ENCODE measurements around the gene DLAT.
"Not testable (repeated sequence)": the region's sequence is repeated elsewhere in the genome, so short reads cannot be mapped to it uniquely, and the experiment has no call there.

The DLAT gene

DNA sequence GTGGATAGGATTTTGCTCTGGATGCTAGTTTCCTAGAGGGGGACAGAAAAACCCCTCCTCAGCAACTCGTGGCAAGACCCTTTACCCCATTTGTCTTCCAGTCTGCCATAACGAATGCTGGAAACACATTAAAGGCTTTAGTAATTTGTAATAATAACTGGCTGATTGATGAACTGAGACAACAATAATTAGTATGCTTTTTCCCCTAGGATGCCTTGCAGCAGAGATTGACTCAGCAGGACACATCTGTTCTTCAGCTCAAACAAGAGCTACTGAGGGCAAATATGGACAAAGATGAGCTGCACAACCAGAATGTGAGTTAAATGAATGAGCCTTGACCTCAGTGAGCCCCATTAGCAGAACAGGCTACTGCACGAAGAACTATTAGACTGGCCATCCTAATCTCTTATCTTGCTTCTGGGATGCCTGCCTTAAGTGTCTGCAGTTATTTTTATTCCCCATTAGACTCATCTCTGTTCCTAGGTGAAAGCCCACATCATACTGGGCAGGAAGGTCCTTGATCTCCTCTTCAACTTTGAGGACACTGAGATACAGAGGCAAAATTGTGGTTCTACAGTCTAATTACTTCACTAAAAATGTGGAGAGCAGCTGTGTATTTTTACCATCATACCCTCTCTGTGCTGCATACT is 32.9 kb upstream of the DLAT start:
- no peaks in the 10 kb centered on the region for H3K4me1 ChIP-seq (ENCODE audit: insufficient read depth, low read length, poor library complexity, severe bottlenecking)
- H3K9ac ChIP-seq (ENCODE audit: low read depth, low read length, poor library complexity, severe bottlenecking): no peak overlapping the region
- TF ChIP-seq, protein P1, sequence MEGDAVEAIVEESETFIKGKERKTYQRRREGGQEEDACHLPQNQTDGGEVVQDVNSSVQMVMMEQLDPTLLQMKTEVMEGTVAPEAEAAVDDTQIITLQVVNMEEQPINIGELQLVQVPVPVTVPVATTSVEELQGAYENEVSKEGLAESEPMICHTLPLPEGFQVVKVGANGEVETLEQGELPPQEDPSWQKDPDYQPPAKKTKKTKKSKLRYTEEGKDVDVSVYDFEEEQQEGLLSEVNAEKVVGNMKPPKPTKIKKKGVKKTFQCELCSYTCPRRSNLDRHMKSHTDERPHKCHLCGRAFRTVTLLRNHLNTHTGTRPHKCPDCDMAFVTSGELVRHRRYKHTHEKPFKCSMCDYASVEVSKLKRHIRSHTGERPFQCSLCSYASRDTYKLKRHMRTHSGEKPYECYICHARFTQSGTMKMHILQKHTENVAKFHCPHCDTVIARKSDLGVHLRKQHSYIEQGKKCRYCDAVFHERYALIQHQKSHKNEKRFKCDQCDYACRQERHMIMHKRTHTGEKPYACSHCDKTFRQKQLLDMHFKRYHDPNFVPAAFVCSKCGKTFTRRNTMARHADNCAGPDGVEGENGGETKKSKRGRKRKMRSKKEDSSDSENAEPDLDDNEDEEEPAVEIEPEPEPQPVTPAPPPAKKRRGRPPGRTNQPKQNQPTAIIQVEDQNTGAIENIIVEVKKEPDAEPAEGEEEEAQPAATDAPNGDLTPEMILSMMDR (conservative IDR thresholded peaks at IDR 0.05; ENCODE audit: low read length): no peak
- no peak for TF ChIP-seq EZH2phosphoT487 (IDR thresholded peaks at IDR 0.05; ENCODE audit: borderline replicate concordance)
- H4K20me1 ChIP-seq (ENCODE audit: insufficient read depth, low read length, poor library complexity, severe bottlenecking): no peaks in the 10 kb centered on the region
- no peak overlapping the region for H3K4me3 ChIP-seq (ENCODE audit: low read length, poor library complexity, severe bottlenecking)
- no peaks in the 10 kb centered on the region for H3K27me3 ChIP-seq (ENCODE audit: insufficient read depth, low read length, poor library complexity, severe bottlenecking)
- H3K4me2 ChIP-seq (ENCODE audit: low read depth, low read length, poor library complexity, severe bottlenecking): no peak overlapping the region
- no peaks in the 10 kb centered on the region for H3K79me2 ChIP-seq (ENCODE audit: insufficient read depth, low read length)
- no peak overlapping the region for H2AFZ ChIP-seq (ENCODE audit: low read length)
- no peaks in the 10 kb centered on the region for H3K9me2 ChIP-seq (replicated peaks; ENCODE audit: low read depth, low read length)
- H3K36me3 ChIP-seq (ENCODE audit: insufficient read depth, low read length): peaks cover 10% of the 10 kb centered on the region; the same call in 1 of the 2 replicates
- no peaks in the 10 kb centered on the region for H3K9me3 ChIP-seq (ENCODE audit: insufficient read depth, low read depth, low read length)
- no peaks in the 10 kb centered on the region for H3F3A ChIP-seq (ENCODE audit: low read depth)

DNA sequence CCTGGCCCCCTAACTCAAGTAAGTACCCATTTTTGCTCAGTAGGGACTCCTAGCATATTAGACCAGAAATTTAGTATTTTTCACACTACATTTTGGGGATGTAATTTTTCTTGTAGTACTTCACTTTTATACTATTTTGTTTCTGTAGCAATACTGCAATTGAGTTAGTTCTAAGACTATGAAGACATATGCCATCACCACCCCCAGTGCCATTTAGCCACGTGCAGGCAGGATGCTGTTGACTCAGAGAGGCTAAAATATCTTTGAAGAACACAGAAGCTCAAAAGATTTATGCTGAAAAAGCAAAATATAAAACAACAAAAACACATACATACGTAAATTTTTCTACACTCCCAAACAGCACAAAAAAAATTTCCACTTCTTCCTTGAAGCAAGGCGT is 29.1 kb upstream of the DLAT start:
- H3K4me2 ChIP-seq (ENCODE audit: low read depth, low read length, poor library complexity, severe bottlenecking): no peak overlapping the region
- peaks cover 10% of the 10 kb centered on the region; the same call in 1 of the 2 replicates for H3K36me3 ChIP-seq (ENCODE audit: insufficient read depth, low read length)
- no peak overlapping the region for H3K9ac ChIP-seq (ENCODE audit: low read depth, low read length, poor library complexity, severe bottlenecking)
- no peaks in the 10 kb centered on the region for H4K20me1 ChIP-seq (ENCODE audit: insufficient read depth, low read length, poor library complexity, severe bottlenecking)
- TF ChIP-seq EZH2phosphoT487 (IDR thresholded peaks at IDR 0.05; ENCODE audit: borderline replicate concordance): no peak
- TF ChIP-seq, protein P1 (conservative IDR thresholded peaks at IDR 0.05; ENCODE audit: low read length): no peak
- no peaks in the 10 kb centered on the region for H3K4me1 ChIP-seq (ENCODE audit: insufficient read depth, low read length, poor library complexity, severe bottlenecking)
- no peaks in the 10 kb centered on the region for H3K9me3 ChIP-seq (ENCODE audit: insufficient read depth, low read depth, low read length)
- no peaks in the 10 kb centered on the region for H3K27me3 ChIP-seq (ENCODE audit: insufficient read depth, low read length, poor library complexity, severe bottlenecking)
- H2AFZ ChIP-seq (ENCODE audit: low read length): no peak overlapping the region
- H3K4me3 ChIP-seq (ENCODE audit: low read length, poor library complexity, severe bottlenecking): no peak overlapping the region
- no peaks in the 10 kb centered on the region for H3F3A ChIP-seq (ENCODE audit: low read depth)
- no peaks in the 10 kb centered on the region for H3K9me2 ChIP-seq (replicated peaks; ENCODE audit: low read depth, low read length)
- no peaks in the 10 kb centered on the region for H3K79me2 ChIP-seq (ENCODE audit: insufficient read depth, low read length)

DNA sequence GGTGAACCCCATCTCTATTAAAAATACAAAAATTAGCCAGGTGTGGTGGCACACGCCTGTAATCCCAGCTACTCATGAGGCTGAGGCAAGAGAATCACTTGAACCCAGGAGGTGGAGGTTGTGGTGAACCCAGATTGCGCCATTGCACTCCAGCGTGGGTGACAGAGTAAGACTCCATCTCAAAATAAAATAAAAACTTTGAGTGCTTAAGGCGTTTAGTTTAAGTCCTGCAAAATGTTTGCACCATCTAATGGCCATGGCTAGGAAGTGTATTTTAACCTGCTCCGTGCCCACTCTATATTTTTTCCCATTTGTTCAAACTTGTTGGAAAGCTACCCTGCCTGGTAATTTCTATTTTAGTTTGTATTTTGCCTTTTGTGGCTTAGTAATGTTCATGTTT is 28.5 kb upstream of the DLAT start:
- H3F3A ChIP-seq (ENCODE audit: low read depth); H3K4me3 ChIP-seq (ENCODE audit: low read length, poor library complexity, severe bottlenecking); H3K27me3 ChIP-seq (ENCODE audit: insufficient read depth, low read length, poor library complexity, severe bottlenecking); H2AFZ ChIP-seq (ENCODE audit: low read length); H3K4me1 ChIP-seq (ENCODE audit: insufficient read depth, low read length, poor library complexity, severe bottlenecking); H3K4me2 ChIP-seq (ENCODE audit: low read depth, low read length, poor library complexity, severe bottlenecking); H3K9me3 ChIP-seq (ENCODE audit: insufficient read depth, low read depth, low read length); H4K20me1 ChIP-seq (ENCODE audit: insufficient read depth, low read length, poor library complexity, severe bottlenecking); H3K9me2 ChIP-seq (replicated peaks; ENCODE audit: low read depth, low read length); H3K79me2 ChIP-seq (ENCODE audit: insufficient read depth, low read length); H3K9ac ChIP-seq (ENCODE audit: low read depth, low read length, poor library complexity, severe bottlenecking); H3K36me3 ChIP-seq (ENCODE audit: insufficient read depth, low read length): not testable (repeated sequence)
- TF ChIP-seq, protein P1 (conservative IDR thresholded peaks at IDR 0.05; ENCODE audit: low read length): peak; percentile 42

Measured in Loucy (cell line).